SK-N-SH treated with all-trans-retinoic acid at 6 μM for 48 hours (cell line): ENCODE measurements around the gene UST.

Experiments
- ARNTL ChIP-seq: fragments of 450-650 bp; formaldehyde crosslinking; IDR thresholded peaks from 2 replicates; pipeline ENCODE4 v1.5.0; 2020; ENCODE audit warnings: low read depth, mild to moderate bottlenecking, moderate library complexity, borderline replicate concordance
- BACH2 ChIP-seq: fragments of 250-450 bp; sonication (Bioruptor Pico); IDR thresholded peaks from 2 replicates; pipeline ENCODE4 v1.9.0; 2021; ENCODE audit warnings: mild to moderate bottlenecking, borderline replicate concordance
- CREB5 ChIP-seq: fragments of 250-450 bp; sonication (Bioruptor Pico); IDR thresholded peaks from 2 replicates; pipeline ENCODE4 v1.5.1; 2020; ENCODE audit warnings: low read depth, mild to moderate bottlenecking, moderate library complexity
- POU6F1 ChIP-seq: fragments of 250-450 bp; sonication (Bioruptor Pico); IDR thresholded peaks from 2 replicates; pipeline ENCODE4 v1.8.0; 2021; ENCODE audit warnings: low read depth, mild to moderate bottlenecking, moderate library complexity, borderline replicate concordance
- SNAI2 ChIP-seq: fragments of 250-450 bp; sonication (Bioruptor Pico); IDR thresholded peaks from 2 replicates; pipeline ENCODE4 v1.5.0; 2020; ENCODE audit warnings: mild to moderate bottlenecking, moderate library complexity
- TSHZ2 ChIP-seq: fragments of 250-450 bp; sonication (Bioruptor Pico); IDR thresholded peaks from 2 replicates; pipeline ENCODE4 v1.5.0; 2020; ENCODE audit warnings: mild to moderate bottlenecking, moderate library complexity
- ZC3H10 ChIP-seq: fragments of 250-450 bp; sonication (Bioruptor Pico); IDR thresholded peaks from 2 replicates; pipeline ENCODE4 v1.5.1; 2021; ENCODE audit warnings: mild to moderate bottlenecking, moderate library complexity
- ZFP30 ChIP-seq: fragments of 450-650 bp; formaldehyde crosslinking; IDR thresholded peaks from 2 replicates; pipeline ENCODE4 v1.5.0; 2022; ENCODE audit warnings: mild to moderate bottlenecking, moderate library complexity
- ZNF8 ChIP-seq: fragments of 450-650 bp; formaldehyde crosslinking; IDR thresholded peaks from 2 replicates; pipeline ENCODE4 v1.5.0; 2020; ENCODE audit warnings: mild to moderate bottlenecking, moderate library complexity

GRCh38 chr6:148890096-148890495 lies 143.3 kb downstream of the UST start:
- TF ChIP-seq ZFP30 (no peak), CREB5 (no peak), ARNTL (CRISPR knock-in tag) (no peak), TSHZ2 (CRISPR knock-in tag) (no peak), ZC3H10 (no peak), SNAI2 (CRISPR knock-in tag) (no peak), POU6F1 (CRISPR knock-in tag) (no peak), BACH2 (CRISPR knock-in tag) (no peak), ZNF8 (CRISPR knock-in tag) (no peak)
